SK-N-DZ (cell line): Measurements from ENCODE around the gene FUT1. TPM values are rescaled to one million over a fixed set of nuclear protein-coding genes. Genes with fewer than 3 reads are reported as not detected.
"Not testable (repeated sequence)": the region's sequence is repeated elsewhere in the genome, so short reads cannot be mapped to it uniquely, and the experiment has no call there.

Experiments used
- DNase-seq: peaks from one replicate; pipeline ENCODE4 v3.0.0-alpha.2; 2015; ENCODE audit warnings: low spot score
- polyA plus RNA-seq, 2 experiments: library from polyadenylated mRNA; depleted of rRNA; stranded (reverse); fragments of >200 nt; gene quantifications; 2 replicates each; pipeline ENCODE4 v1.2.3, GENCODE V29; 2014

FUT1 gene
- polyA plus RNA-seq (2014; cell fraction: cytosol; rRNA removed) = 0.15 and 0.38 TPM in 2 replicates
- 0.07 TPM in 1 of 2 replicates, not detected in the other for polyA plus RNA-seq (2014; cell fraction: nucleus; rRNA removed)

DNA sequence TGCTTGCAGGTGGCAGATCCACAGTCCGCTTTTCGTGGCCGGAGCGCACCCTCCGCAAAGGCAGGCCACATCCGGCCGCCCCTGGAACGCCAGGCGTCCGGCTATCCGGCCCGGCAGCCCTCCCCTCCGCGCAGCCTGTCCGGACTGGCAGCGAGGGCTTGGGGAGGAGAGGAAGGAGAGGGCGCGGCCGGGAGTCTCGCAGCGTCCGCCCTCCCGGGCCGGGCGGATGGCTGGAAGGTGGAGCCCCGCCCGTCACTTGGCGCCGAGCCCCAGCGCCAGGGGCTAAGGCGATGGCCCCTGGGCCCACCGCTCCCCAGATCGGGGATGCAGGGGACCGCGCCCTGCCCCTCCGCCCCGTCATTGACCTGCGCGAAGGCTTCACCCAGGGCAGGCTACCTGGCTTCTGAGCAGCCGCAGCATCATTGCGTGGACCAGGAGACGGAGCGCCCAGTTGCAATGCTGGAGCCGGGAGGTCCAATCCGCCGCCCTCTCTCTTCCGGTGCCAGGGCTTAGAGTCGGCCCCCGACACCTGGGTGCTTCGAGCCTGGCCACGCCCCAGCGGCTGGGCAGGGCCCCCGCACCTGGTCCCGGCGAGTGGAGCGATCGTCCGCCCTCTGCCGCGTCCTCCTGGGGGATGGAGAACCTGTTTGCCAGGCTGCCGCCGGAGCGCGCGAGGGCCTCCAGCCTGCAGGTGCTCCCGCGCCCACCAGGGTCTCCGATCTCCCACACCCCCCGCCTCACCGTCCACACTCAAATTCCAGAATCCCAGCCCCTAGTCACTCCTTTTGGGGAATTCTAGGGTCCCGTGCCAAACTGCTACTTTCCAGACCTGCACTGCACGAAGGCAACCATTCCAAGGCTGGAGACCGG, at the start of gene FUT1:
Gene FUT1 (minus strand): TSS at position 146 of the 870 bp plus-strand sequence. CDS start 1,360 bp downstream, outside the sequence.
- DNase-seq = no peak

DNA sequence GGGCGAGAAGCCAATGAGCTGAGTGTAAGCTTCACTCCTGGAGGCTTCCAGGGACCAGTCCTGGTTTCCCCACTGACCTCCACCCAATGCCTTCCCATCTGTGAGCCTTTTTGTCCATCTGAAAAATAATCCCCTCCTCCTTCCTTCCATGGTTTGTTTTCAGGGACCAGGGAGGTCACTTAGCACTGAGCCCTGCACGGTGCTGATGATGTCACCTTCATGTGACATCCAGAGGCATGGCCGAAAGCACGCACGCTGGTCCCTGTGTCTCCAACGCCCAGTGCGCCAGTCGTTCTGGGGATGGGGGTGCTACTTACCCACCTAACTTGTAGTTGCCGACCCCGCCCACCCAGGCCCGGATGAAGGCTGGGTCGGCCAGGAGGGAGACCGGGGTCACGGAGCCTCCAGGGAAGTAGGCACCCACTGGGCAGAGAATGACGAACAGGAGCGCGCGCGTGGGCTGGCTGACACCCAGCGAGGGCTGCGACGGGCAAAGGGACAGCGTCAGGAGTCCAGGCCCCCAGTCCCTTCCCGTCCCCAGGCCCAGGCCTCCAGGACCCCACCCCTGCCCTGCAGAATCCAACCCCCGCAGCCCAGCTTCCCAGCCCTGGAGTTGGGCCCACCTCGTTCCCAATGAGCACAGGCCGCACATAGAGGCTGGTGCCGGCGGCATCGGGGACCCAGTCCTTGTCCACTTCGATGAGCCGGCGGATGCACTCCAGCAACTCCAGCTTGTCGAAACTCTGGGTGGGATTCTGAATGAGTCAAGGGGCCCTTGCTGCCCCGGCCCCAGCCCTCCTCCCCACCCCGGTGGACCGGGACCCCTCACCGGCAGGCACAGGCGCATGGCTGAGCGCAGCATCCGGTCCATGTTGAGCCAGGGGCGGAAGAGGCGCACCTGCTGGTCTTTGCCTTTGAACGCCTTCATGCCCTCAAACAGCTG, 47.2 kb upstream of the FUT1 start:
- DNase-seq = no peak

DNA sequence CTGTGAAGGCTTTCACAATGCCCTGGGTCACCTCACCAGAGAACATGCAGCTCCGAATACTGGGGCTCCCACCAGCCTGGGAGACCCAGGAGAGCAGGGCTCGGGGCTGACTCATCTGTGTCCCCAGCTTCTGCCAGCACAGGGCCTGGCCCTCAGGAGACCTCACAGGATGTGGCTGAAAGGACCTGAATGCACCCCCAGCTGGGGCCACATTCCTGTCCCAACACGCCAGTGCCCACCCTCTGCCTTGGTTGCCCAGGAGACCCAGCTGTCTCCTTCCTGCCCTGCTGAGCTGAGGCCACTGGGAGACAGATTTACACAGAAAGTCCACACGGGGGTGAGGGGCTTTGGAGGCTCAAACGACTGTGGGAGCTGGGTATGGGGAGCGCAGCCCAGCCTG, 46.5 kb upstream of the FUT1 start:
- DNase-seq = no peak

DNA sequence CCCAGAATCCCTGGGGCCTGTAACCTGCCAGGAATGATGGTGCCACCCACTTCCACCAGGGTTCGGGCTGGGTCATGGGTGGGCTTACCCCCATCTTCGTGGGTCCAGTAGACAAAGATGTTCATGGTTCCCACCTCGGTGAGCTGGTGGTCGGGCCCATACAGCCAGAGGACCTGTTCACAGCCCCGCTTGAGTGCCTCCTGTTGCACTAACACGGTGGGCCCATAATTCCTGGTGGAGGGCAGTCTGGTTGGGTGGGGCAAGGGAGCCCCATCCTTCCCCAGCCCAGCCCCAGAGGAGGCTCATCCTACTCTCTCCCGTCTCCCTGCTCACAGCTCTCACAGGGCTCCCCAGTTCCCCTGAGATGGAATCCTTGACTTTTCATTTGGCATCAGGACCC, 44.7 kb upstream of the FUT1 start:
- DNase-seq = no peak

GRCh38 chr19:48796298-48797083, 44.0 kb upstream of the FUT1 start:
- DNase-seq = no peak

DNA sequence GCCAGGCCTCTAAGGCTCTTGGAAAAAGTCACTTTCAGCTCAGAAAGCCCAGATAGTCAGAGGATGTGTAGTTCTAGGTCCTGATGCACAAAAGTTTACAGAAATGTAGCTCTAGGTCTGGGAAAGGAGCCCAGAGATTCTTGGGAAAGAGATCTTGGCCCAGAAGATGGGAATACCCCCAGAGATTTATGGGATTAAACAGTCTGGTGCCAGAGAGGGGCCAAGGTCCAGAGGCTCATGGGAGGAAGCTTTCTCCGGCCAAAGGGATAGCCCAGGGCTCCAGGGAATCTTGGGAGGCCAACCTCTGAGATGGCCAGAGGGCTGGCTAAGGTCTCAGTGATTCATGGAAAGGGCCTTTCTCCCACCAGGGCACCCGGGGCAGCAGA, 43.2 kb upstream of the FUT1 start:
- no peak for DNase-seq

- DNase-seq = peak; percentile 72
Observed at GRCh38 chr19:48795055-48795684, 42.7 kb upstream of the FUT1 start.

- no peak for DNase-seq
Observed at GRCh38 chr19:48794291-48794690, 41.9 kb upstream of the FUT1 start.

GRCh38 chr19:48793271-48793670, 40.8 kb upstream of the FUT1 start:
- no peak for DNase-seq

DNA sequence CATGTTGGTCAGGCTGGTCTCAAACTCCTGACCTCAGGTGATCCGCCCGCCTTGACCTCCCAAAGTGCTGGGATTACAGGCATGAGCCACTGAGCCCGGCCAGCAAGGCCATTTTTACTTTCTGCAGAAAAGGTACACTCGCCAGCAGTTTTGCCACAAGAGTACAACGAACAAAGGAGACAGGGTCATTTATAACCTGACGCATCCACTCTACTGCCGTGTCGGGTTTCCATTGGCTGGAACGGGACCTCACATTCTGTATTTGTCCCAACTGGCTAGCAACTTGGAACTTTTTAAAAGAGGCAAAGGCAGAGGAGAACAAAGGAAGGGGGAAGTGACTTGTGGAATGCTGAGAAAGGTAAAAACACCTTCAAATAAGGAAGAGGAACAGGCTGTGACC, 34.9 kb upstream of the FUT1 start:
- not testable (repeated sequence) for DNase-seq

- DNase-seq = not testable (repeated sequence)
Observed at GRCh38 chr19:48786422-48786821, 34.0 kb upstream of the FUT1 start.

DNA sequence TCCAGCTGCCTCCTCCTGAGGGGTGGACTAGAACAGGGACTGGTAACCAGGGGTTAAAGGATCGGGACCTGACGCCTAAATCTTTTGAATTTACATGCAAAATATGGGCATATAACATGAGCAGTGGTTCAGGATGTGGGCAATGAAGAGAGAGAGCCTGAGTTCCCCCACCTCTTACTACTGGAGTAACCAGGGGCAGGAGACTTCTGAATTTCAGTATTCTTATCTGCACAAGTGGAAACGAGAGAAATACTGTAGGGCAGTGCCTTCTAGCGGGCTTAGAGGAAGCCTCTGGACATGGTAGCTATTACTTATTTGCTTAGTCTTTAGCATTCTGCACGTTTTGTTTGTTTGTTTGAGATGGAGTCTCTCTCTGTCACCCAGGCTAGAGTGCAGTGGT, 32.1 kb upstream of the FUT1 start:
- DNase-seq = no peak

- no peak for DNase-seq
Observed at GRCh38 chr19:48780631-48781391, 28.4 kb upstream of the FUT1 start.

- DNase-seq = no peak
Observed at GRCh38 chr19:48779636-48780035, 27.2 kb upstream of the FUT1 start.

- no peak for DNase-seq
Observed at GRCh38 chr19:48777720-48778119, 25.3 kb upstream of the FUT1 start.

GRCh38 chr19:48777139-48777538, 24.7 kb upstream of the FUT1 start:
- DNase-seq = no peak

GRCh38 chr19:48772503-48772953, 20.1 kb upstream of the FUT1 start:
- DNase-seq = no peak

DNA sequence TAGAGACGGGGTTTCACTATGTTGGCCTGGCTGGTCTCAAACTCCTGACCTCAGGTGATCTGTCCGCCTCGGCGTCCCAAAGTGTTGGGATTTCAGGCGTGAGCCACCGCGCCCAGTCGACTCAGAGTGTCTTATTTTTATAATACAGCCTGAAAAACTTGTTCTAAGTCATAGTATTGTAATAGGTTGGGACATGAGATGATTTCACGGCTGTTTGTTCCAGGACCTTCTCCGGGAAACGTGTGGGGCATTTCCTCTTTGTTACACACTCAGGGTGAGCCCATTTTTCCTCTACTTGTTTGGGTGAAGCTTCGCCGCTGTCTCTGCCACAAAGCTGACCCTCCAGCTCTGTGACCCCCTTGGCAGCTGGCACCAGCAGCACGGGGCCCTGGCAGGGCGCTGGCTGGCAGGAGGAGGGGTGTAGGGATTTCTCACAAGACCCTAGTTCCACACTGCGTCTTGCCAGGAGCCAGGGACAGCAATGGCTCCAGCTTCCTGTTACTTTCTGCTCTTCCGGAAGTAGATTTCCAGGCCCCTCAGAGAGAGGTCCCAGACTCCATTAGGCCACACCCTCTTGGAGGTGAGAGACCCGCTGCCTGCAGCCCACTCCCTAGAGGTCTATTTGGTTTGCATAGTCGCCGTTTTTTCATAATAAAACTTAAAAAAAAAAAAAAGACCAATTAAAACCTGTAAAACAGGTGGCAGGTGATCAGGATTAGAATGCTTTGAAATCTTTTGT, 18.5 kb upstream of the FUT1 start:
- DNase-seq = no peak

- DNase-seq = no peak
Observed at GRCh38 chr19:48770266-48770665, 17.8 kb upstream of the FUT1 start.
